Fibroblast of skin of right quadriceps (primary cell): ENCODE results near the gene CRIP1.

Source experiments
- DNase-seq: peaks from one replicate; pipeline ENCODE4 v3.0.0-alpha.2; 2013

The CRIP1 gene

GRCh38 chr14:105482486-105483110, 4.1 kb upstream of the CRIP1 start:
- no peak for DNase-seq

- no peak for DNase-seq
Observed at GRCh38 chr14:105483300-105484068, 3.2 kb upstream of the CRIP1 start.

DNA sequence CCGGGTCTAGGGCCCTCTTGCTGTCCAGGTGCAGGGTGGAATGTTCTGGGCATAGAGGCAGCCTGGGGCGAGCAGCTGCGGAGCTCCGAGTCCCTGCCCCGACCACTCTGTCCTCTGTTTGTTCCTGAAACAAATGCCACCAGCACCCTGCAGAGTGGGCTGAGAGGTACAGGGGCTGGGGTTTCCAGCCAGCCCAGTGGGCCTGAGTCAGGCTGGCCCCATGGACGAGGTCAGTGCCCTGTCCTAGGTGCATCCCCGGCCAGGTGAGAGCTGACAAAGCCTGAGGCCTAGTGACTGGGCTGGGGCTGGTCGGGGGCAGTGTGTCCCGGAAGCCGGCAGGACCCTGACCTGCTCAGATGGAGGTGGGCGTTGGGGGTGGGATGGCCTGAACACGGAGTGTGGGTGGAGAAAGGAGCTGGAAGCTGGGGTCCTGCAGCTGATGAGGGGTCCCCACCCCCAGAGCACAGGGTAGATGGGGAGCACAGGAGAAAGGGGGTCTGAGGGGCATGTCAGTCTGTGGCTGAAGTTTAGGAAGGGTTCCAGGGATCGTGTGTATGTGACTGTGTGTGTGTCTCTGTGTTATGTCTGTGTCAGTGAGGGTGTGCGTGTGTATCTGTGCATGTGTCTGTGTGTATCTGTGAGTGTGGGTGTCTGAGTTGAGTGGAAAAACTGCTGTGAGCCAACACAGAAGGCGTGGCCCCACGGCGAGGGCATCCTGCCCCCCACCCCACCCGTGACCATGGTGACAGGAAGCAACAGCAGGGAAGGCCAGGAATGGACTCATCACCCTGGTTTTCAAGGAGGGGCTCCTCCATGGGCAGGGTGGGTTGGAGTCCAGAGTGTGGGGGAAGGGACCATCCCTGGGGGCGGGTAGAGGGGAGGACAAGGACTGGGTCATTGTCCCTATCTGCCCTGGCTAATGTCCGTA, 2.4 kb upstream of the CRIP1 start:
- DNase-seq: no peak

- no peak for DNase-seq
Observed at GRCh38 chr14:105484997-105485393, 1.7 kb upstream of the CRIP1 start.

DNA sequence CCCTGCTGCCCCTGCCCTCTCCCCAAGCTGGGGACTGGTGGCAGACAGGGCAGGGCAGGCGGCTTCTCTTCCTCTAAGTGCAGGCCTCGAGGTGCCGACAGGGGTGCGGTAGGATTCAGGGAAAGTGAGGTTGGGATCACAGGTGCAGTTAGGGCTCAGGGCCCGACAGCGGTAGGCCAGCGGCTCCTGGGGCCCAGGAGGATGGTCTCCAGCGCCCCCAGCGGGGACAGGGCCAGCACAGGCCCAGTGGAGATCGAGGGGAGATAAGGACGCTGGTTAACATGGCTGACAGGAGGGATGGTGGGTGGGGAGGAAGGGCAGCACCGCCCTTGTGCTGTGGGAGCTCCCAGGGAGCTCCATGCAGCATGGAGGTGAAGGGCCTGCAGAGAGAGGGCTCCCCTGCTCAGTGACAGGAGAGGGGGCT, 935 bp upstream of the CRIP1 start:
- peak; percentile 37 for DNase-seq

DNA sequence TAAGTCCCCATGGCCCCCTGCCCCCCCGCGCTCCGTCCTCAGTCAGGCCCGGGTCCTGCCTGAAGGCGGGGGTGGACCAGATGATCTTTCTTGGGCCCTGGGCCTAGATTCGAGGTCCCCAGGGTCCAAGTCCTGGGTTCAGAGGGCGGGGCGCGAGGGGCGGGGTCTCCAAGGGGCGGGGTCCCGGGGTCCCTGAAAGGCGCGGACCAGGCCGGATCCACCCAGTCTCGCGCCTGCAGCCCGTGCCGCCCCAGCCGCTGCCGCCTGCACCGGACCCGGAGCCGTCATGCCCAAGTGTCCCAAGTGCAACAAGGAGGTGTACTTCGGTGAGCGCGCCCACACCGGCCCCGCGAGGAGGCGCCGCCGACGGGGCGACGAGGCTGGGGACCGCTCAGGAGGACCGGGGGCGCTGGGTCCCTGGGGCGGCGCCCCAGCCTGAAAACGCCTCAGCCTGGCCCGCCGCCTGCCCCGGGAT, 325 bp downstream of the CRIP1 start:
- no peak for DNase-seq

- no peak for DNase-seq
Observed at GRCh38 chr14:105487449-105487985, 831 bp downstream of the CRIP1 start.

DNA sequence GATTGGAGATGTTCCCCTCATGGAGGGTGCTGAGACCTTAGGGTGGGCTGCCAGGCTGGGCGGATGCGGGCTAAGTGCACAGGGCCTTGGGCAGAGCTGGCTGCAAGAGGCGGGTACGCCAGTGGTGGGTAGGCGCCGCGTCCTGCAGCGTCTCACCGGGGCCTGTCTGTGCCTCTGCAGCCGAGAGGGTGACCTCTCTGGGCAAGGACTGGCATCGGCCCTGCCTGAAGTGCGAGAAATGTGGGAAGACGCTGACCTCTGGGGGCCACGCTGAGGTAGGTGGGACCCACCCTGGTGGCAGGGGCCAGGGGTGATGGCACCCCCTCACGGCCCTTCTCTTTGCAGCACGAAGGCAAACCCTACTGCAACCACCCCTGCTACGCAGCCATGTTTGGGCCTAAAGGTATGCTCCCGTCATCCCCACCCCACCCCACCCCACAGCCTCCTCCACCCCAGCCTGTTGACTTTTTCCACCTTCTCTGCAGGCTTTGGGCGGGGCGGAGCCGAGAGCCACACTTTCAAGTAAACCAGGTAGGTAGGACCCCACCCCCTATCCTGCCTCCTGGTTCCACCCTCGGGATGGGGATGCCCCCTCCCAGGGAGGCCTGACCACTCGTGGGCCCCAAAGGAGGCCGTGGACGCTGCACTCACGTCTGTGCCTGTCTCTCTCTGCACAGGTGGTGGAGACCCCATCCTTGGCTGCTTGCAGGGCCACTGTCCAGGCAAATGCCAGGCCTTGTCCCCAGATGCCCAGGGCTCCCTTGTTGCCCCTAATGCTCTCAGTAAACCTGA, 1.5 kb downstream of the CRIP1 start:
- no peak for DNase-seq

- no peak for DNase-seq
Observed at GRCh38 chr14:105488781-105489541, 2.3 kb downstream of the CRIP1 start.

- peak; percentile 79 for DNase-seq
Observed at GRCh38 chr14:105489542-105490266, 3.0 kb downstream of the CRIP1 start.

GRCh38 chr14:105490267-105490571, 3.5 kb downstream of the CRIP1 start:
- no peak for DNase-seq

GRCh38 chr14:105490572-105491365, 4.1 kb downstream of the CRIP1 start, which contains the start of gene TEDC1:
TEDC1 (plus strand) TSS chr14:105491246; CDS start chr14:105491376, 130 bp downstream.
- DNase-seq: peak; percentile 100

DNA sequence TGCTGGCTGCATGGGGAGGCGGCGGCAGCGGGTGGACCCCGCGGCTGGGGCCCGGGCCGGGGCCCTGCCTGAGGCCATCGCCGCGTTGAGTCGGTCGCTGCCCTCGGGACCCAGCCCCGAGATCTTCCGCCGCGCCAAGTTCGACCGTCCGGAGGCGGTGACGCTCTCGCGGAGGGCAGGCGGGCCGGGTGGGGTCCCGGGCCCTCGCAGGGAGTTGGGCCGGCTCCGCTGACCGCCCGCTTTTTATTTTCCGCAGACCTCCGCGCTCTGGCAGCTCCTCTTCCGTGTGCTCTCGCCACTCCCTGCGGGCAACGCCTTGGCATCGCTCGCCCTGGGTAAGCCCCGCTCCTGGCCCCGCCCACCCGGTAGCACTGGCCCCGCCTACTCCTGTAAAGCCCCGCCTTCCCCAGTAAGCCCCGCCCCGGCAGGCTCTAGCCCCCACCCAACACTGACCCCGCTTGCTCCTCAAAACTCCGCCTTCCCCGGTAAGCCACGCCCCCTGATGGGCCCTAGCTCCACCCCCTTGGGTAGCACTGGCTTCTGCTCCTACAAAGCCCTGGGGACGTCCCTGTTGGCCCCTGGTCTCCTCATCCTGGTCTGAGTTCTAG, 4.8 kb downstream of the CRIP1 start:
- DNase-seq: peak; percentile 54

- no peak for DNase-seq
Observed at GRCh38 chr14:105492031-105492970, 5.6 kb downstream of the CRIP1 start.

- no peak for DNase-seq
Observed at GRCh38 chr14:105492971-105493871, 6.5 kb downstream of the CRIP1 start.

GRCh38 chr14:105493921-105494605, 7.4 kb downstream of the CRIP1 start:
- DNase-seq: no peak

GRCh38 chr14:105494606-105494929, 7.9 kb downstream of the CRIP1 start:
- no peak for DNase-seq
